ENCODE measurements around the gene RBM33. TPM values are rescaled to one million over a fixed set of nuclear protein-coding genes. Genes with fewer than 3 reads are reported as not detected.

Gene RBM33
- total and polyA plus RNA-seq, 2 of the 13 experiments (the other 11 are each of a cell fraction or from before 2014, with no cell fraction given): 12.4 to 28.9 TPM

DNA sequence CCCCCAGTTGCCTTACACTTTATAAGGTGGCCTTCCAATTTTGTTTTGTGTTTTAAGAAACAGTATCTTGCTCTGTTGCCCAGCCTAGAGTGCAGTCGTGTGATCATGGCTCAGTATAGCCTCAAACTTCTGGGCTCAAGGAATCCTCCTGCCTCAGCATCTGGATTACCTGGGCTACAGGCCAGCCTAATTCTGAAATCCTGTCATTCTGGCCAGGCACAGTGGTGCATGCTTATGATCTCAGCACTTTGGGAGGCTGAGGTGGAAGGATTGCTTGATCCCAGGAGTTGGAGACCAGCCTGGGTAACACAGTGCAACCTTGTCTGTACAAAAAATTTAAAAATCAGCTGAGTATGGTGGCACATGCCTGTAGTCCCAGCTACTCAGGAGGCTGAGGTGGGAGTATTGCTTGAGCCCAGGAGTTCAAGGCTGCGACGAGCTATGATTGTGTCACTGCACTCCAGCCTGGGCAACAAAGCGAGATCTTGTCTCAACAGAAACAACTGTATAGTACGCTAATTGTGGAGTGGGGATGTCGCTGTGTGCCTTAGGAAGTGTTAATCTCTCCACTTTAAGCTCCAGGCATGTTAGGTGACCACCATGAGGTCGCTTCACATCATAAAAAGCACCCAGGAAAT is 24.7 kb upstream of the RBM33 start:
- DNase-seq (ENCODE audit: low spot score): peak; percentile 27
- H3K4me2 ChIP-seq (ENCODE audit: low read depth, low read length): peak overlapping the region; percentile 96
- H3K36me3 ChIP-seq (replicated peaks in 1 of 2; ENCODE audit: control insufficient read depth in 1 of 2, insufficient read depth in 2 of 2, low read length in 2 of 2): no peaks in the 10 kb centered on the region
- peak overlapping the region; percentile 86 for H3K9ac ChIP-seq (ENCODE audit: insufficient read depth, low read depth, low read length)
- ChIA-PET POLR2A (interaction anchor here (1.0 to 3.2 kb wide), 12 partner anchors 9 to 188 kb away, joined by 3 to 72 read pairs (median 7); partner anchors contain the start of gene RBM33), CTCF (ENCODE audit: low intra/inter-chr PET ratio, low total read pairs) (no interaction called here)
- H3K4me1 ChIP-seq (ENCODE audit: insufficient read depth, low read length): peaks cover 73% of the 10 kb centered on the region
- 70% methylated on average over 7 of the region's 7 CpGs for WGBS (ENCODE audit: low lambda C conversion rate)
- in situ Hi-C loops (cut with HindIII; ENCODE audit: extremely low pct_ligation_motif_present, low pct_unique_long_range_greater_than_20kb) (no loop called here), intact Hi-C loops (cut with micrococcal nuclease; ENCODE audit: unreplicated experiment) (loop anchor here (1.0 kb wide), 2 partner anchors 21 to 25 kb away; partner anchors contain the start of gene RBM33)
- H3K27me3 ChIP-seq (ENCODE audit: control insufficient read depth in 1 of 2, insufficient read depth in 2 of 2, low read length in 2 of 2): no peaks in the 10 kb centered on the region
- peak; percentile 36 for FAIRE-seq
- H3K9me3 ChIP-seq (ENCODE audit: low read length): no peaks in the 10 kb centered on the region
- ATAC-seq: peak; percentile 29
- peak overlapping the region in 2 of 3 experiments; percentile 46 to 68; a peak in 1 of 6 replicates for H3K4me3 ChIP-seq (replicated peaks in 1 of 3; ENCODE audit: insufficient read depth in 1 of 3, low read depth in 2 of 3, low read length in 3 of 3)
- no TSS peak for BruUV-seq (replicated peaks)
- peak overlapping the region; percentile 100 for H3K27ac ChIP-seq (ENCODE audit: extremely low read length, insufficient read depth, low read length)
- no peaks in the 10 kb centered on the region for H3K79me2 ChIP-seq (ENCODE audit: insufficient read depth, low read length)
- no peak overlapping the region for H2AFZ ChIP-seq (ENCODE audit: low read length)
- H4K20me1 ChIP-seq (ENCODE audit: insufficient read depth, low read length): no peaks in the 10 kb centered on the region
- TF ChIP-seq GATAD2A (CRISPR knock-in tag; IDR thresholded peaks at IDR 0.05): peak; percentile 76
- TF ChIP-seq RBFOX2 (IDR thresholded peaks at IDR 0.05; ENCODE audit: low read depth, low read length): no peak
- TF ChIP-seq HMG20A (CRISPR knock-in tag; IDR thresholded peaks at IDR 0.05; ENCODE audit: borderline replicate concordance): peak; percentile 64; the same call in 1 of the 2 replicates
- TF ChIP-seq ZNF782 (CRISPR knock-in tag; IDR thresholded peaks at IDR 0.05; ENCODE audit: borderline replicate concordance): 0 out of 2 replicates have a peak, but pooled peaks have one; percentile 48
- 0 out of 2 replicates have a peak, but pooled peaks have one; percentile 36 for TF ChIP-seq CEBPB (IDR thresholded peaks at IDR 0.05; ENCODE audit: borderline replicate concordance, low read depth, low read length)
- TF ChIP-seq, protein P1, sequence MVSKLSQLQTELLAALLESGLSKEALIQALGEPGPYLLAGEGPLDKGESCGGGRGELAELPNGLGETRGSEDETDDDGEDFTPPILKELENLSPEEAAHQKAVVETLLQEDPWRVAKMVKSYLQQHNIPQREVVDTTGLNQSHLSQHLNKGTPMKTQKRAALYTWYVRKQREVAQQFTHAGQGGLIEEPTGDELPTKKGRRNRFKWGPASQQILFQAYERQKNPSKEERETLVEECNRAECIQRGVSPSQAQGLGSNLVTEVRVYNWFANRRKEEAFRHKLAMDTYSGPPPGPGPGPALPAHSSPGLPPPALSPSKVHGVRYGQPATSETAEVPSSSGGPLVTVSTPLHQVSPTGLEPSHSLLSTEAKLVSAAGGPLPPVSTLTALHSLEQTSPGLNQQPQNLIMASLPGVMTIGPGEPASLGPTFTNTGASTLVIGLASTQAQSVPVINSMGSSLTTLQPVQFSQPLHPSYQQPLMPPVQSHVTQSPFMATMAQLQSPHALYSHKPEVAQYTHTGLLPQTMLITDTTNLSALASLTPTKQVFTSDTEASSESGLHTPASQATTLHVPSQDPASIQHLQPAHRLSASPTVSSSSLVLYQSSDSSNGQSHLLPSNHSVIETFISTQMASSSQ (IDR thresholded peaks at IDR 0.05; ENCODE audit: low read depth): no peak
- TF ChIP-seq, protein P1 (CRISPR knock-in tag; IDR thresholded peaks at IDR 0.05; ENCODE audit: borderline replicate concordance): peak; percentile 58; the same call in 1 of the 2 replicates
- TF ChIP-seq FOSL2 (CRISPR knock-in tag; IDR thresholded peaks at IDR 0.05): peak; percentile 39
- peak; percentile 51; the same call in 1 of the 2 replicates for TF ChIP-seq HDAC2 (CRISPR knock-in tag; IDR thresholded peaks at IDR 0.05)
- 0 out of 2 replicates have a peak, but pooled peaks have one; percentile 48 for TF ChIP-seq MEIS1 (CRISPR knock-in tag; IDR thresholded peaks at IDR 0.05; ENCODE audit: borderline replicate concordance)
- no peak for TF ChIP-seq TMF1 (CRISPR knock-in tag; IDR thresholded peaks at IDR 0.05; ENCODE audit: low read depth)
- no peak for TF ChIP-seq ZHX2 (IDR thresholded peaks at IDR 0.05; ENCODE audit: low read depth)
- TF ChIP-seq ZHX2 (CRISPR knock-in tag; IDR thresholded peaks at IDR 0.05; ENCODE audit: borderline replicate concordance): no peak
- 0 out of 2 replicates have a peak, but pooled peaks have one; percentile 23 for TF ChIP-seq NR2C2 (CRISPR knock-in tag; IDR thresholded peaks at IDR 0.05; ENCODE audit: borderline replicate concordance)
- TF ChIP-seq BRD4 (CRISPR knock-in tag; IDR thresholded peaks at IDR 0.05): peak; percentile 53; the same call in 1 of the 2 replicates
